Measurements from ENCODE around the gene TAF6.

TAF6 gene

GRCh38 chr7:100106633-100107032 lies 12.5 kb downstream of the TAF6 start:
- Histone ChIP-seq H3K4me3 (ENCODE audit: low read depth in 1 of 2, low read length in 2 of 2) (no peak overlapping the region), H3K27me3 (ENCODE audit: control insufficient read depth in 1 of 2, insufficient read depth in 2 of 2, low read length in 2 of 2) (no peaks in the 10 kb centered on the region), H3K36me3 (ENCODE audit: control insufficient read depth in 1 of 2, insufficient read depth in 2 of 2, low read length in 2 of 2) (peaks cover 9 to 73% of the 10 kb centered on the region in 2 donors), H3K9me3 (ENCODE audit: control insufficient read depth in 1 of 2, low read length in 2 of 2) (no peaks in the 10 kb centered on the region), H3K4me1 (ENCODE audit: control insufficient read depth in 1 of 2, insufficient read depth in 2 of 2, low read length in 2 of 2) (peaks cover 5 to 7% of the 10 kb centered on the region in 2 donors), H3K9ac (ENCODE audit: low read depth in 1 of 2, low read length in 2 of 2) (no peak overlapping the region), H3K27ac (ENCODE audit: low read depth, low read length) (no peak overlapping the region)

- Histone ChIP-seq H3K36me3 (ENCODE audit: control insufficient read depth in 1 of 2, insufficient read depth in 2 of 2, low read length in 2 of 2) (peaks cover 9 to 63% of the 10 kb centered on the region in 2 donors), H3K4me3 (ENCODE audit: low read depth in 1 of 2, low read length in 2 of 2) (no peak overlapping the region), H3K27me3 (ENCODE audit: control insufficient read depth in 1 of 2, insufficient read depth in 2 of 2, low read length in 2 of 2) (no peaks in the 10 kb centered on the region), H3K9ac (ENCODE audit: low read depth in 1 of 2, low read length in 2 of 2) (no peak overlapping the region), H3K4me1 (ENCODE audit: control insufficient read depth in 1 of 2, insufficient read depth in 2 of 2, low read length in 2 of 2) (peaks cover 5 to 7% of the 10 kb centered on the region in 2 donors), H3K27ac (ENCODE audit: low read depth, low read length) (no peak overlapping the region), H3K9me3 (ENCODE audit: control insufficient read depth in 1 of 2, low read length in 2 of 2) (no peaks in the 10 kb centered on the region)
Observed at GRCh38 chr7:100105534-100105933, 13.6 kb downstream of the TAF6 start.

GRCh38 chr7:100102950-100103840 lies 16.0 kb downstream of the TAF6 start:
- Histone ChIP-seq H3K27me3 (ENCODE audit: control insufficient read depth in 1 of 2, insufficient read depth in 2 of 2, low read length in 2 of 2) (no peaks in the 10 kb centered on the region), H3K4me1 (ENCODE audit: control insufficient read depth in 1 of 2, insufficient read depth in 2 of 2, low read length in 2 of 2) (peaks cover 12 to 18% of the 10 kb centered on the region in 2 donors), H3K27ac (ENCODE audit: low read depth, low read length) (no peak overlapping the region), H3K4me3 (ENCODE audit: low read depth in 1 of 2, low read length in 2 of 2) (no peak overlapping the region), H3K36me3 (ENCODE audit: control insufficient read depth in 1 of 2, insufficient read depth in 2 of 2, low read length in 2 of 2) (peaks cover 13 to 60% of the 10 kb centered on the region in 2 donors), H3K9me3 (ENCODE audit: control insufficient read depth in 1 of 2, low read length in 2 of 2) (no peaks in the 10 kb centered on the region), H3K9ac (ENCODE audit: low read depth in 1 of 2, low read length in 2 of 2) (no peak overlapping the region)

- Histone ChIP-seq H3K4me1 (ENCODE audit: control insufficient read depth in 1 of 2, insufficient read depth in 2 of 2, low read length in 2 of 2) (peaks cover 12 to 18% of the 10 kb centered on the region in 2 donors), H3K27me3 (ENCODE audit: control insufficient read depth in 1 of 2, insufficient read depth in 2 of 2, low read length in 2 of 2) (no peaks in the 10 kb centered on the region), H3K27ac (ENCODE audit: low read depth, low read length) (peak within 1 kb of the TSS; percentile 87), H3K4me3 (ENCODE audit: low read depth in 1 of 2, low read length in 2 of 2) (peak within 1 kb of the TSS; percentile 86 to 90), H3K36me3 (ENCODE audit: control insufficient read depth in 1 of 2, insufficient read depth in 2 of 2, low read length in 2 of 2) (peaks cover 27 to 59% of the 10 kb centered on the region in 2 donors), H3K9me3 (ENCODE audit: control insufficient read depth in 1 of 2, low read length in 2 of 2) (no peaks in the 10 kb centered on the region), H3K9ac (ENCODE audit: low read depth in 1 of 2, low read length in 2 of 2) (peak within 1 kb of the TSS; percentile 69 to 77)
Observed at GRCh38 chr7:100101016-100101862, 17.9 kb downstream of the TAF6 start, which contains the start of the genes AP4M1 and MCM7. TSS of gene AP4M1 (plus strand) at chr7:100101643. CDS start at chr7:100101715, 72 bp downstream. TSS of gene MCM7 (minus strand) at chr7:100101397. CDS start at chr7:100101294, 103 bp downstream.

DNA sequence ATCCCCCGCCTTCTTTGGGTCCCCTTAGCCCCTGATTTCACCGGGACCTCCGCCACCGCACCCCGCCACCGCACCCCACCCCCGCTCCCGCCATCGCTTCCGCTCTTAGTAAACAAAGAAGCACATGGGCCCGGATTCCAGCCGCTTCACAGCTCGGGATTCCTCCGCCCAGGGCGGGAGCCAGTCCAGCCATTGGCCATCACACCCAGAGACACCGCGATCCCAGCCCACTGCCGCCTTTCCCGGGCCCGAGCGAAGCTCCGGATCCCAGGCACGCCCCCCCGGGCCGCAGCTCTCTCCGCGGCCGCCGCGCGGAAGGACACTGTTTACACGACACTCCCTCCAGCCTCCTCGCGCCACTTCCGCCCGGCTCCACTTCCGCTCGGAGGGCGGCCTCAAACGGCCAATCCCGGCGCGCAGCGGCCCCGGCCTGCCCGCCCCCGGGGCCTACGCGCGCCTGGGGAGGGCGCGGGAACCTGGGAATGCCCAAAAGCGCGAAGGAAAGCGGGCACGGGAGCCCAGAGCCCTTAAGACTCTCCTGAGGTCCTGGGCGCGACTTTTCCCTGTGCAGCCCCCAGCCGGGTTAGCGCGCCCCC lies 18.6 kb downstream of the TAF6 start:
- peaks cover 12 to 18% of the 10 kb centered on the region in 2 donors for H3K4me1 ChIP-seq (ENCODE audit: control insufficient read depth in 1 of 2, insufficient read depth in 2 of 2, low read length in 2 of 2)
- no peaks in the 10 kb centered on the region for H3K27me3 ChIP-seq (ENCODE audit: control insufficient read depth in 1 of 2, insufficient read depth in 2 of 2, low read length in 2 of 2)
- H3K4me3 ChIP-seq (ENCODE audit: low read depth in 1 of 2, low read length in 2 of 2) = peak overlapping the region; percentile 86 to 90
- H3K9ac ChIP-seq (ENCODE audit: low read depth in 1 of 2, low read length in 2 of 2) = peak overlapping the region; percentile 69 to 77
- H3K27ac ChIP-seq (ENCODE audit: low read depth, low read length) = peak overlapping the region; percentile 87
- H3K36me3 ChIP-seq (ENCODE audit: control insufficient read depth in 1 of 2, insufficient read depth in 2 of 2, low read length in 2 of 2) = peaks cover 30 to 59% of the 10 kb centered on the region in 2 donors
- H3K9me3 ChIP-seq (ENCODE audit: control insufficient read depth in 1 of 2, low read length in 2 of 2) = no peaks in the 10 kb centered on the region

GRCh38 chr7:100099452-100099851 lies 19.7 kb downstream of the TAF6 start:
- Histone ChIP-seq H3K36me3 (ENCODE audit: control insufficient read depth in 1 of 2, insufficient read depth in 2 of 2, low read length in 2 of 2) (peaks cover 37 to 61% of the 10 kb centered on the region in 2 donors), H3K4me1 (ENCODE audit: control insufficient read depth in 1 of 2, insufficient read depth in 2 of 2, low read length in 2 of 2) (peaks cover 12 to 18% of the 10 kb centered on the region in 2 donors), H3K9me3 (ENCODE audit: control insufficient read depth in 1 of 2, low read length in 2 of 2) (no peaks in the 10 kb centered on the region), H3K9ac (ENCODE audit: low read depth in 1 of 2, low read length in 2 of 2) (peak overlapping the region; percentile 64 to 69), H3K4me3 (ENCODE audit: low read depth in 1 of 2, low read length in 2 of 2) (peak overlapping the region; percentile 86 to 90), H3K27ac (ENCODE audit: low read depth, low read length) (no peak overlapping the region), H3K27me3 (ENCODE audit: control insufficient read depth in 1 of 2, insufficient read depth in 2 of 2, low read length in 2 of 2) (no peaks in the 10 kb centered on the region)

DNA sequence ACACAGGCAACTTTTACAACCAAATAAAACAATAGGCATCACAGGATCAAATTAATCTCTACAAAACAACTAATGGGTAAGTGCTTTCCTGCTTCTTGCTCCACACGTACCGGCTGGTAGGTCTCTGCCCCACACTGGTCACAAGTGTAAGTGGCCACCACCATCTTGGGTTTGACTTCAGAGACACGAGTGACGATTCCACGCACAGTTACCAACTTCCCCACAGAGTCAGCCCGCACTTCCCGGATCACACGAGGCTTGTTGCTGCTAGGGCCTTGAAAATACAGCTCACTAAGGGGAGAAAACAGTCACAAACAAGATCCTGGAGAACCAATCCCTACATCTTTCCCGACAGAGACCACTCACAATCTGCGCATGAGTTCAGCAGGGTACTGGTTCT lies 20.2 kb downstream of the TAF6 start:
- no peak overlapping the region for H3K27ac ChIP-seq (ENCODE audit: low read depth, low read length)
- no peak overlapping the region for H3K9ac ChIP-seq (ENCODE audit: low read depth in 1 of 2, low read length in 2 of 2)
- no peak overlapping the region for H3K4me3 ChIP-seq (ENCODE audit: low read depth in 1 of 2, low read length in 2 of 2)
- no peaks in the 10 kb centered on the region for H3K9me3 ChIP-seq (ENCODE audit: control insufficient read depth in 1 of 2, low read length in 2 of 2)
- H3K36me3 ChIP-seq (ENCODE audit: control insufficient read depth in 1 of 2, insufficient read depth in 2 of 2, low read length in 2 of 2) = peaks cover 42 to 64% of the 10 kb centered on the region in 2 donors
- peaks cover 12 to 18% of the 10 kb centered on the region in 2 donors for H3K4me1 ChIP-seq (ENCODE audit: control insufficient read depth in 1 of 2, insufficient read depth in 2 of 2, low read length in 2 of 2)
- no peaks in the 10 kb centered on the region for H3K27me3 ChIP-seq (ENCODE audit: control insufficient read depth in 1 of 2, insufficient read depth in 2 of 2, low read length in 2 of 2)

- Histone ChIP-seq H3K36me3 (ENCODE audit: control insufficient read depth in 1 of 2, insufficient read depth in 2 of 2, low read length in 2 of 2) (peaks cover 70 to 89% of the 10 kb centered on the region in 2 donors), H3K4me1 (ENCODE audit: control insufficient read depth in 1 of 2, insufficient read depth in 2 of 2, low read length in 2 of 2) (peaks cover 7 to 12% of the 10 kb centered on the region in 2 donors), H3K27ac (ENCODE audit: low read depth, low read length) (no peak overlapping the region), H3K9me3 (ENCODE audit: control insufficient read depth in 1 of 2, low read length in 2 of 2) (no peaks in the 10 kb centered on the region), H3K27me3 (ENCODE audit: control insufficient read depth in 1 of 2, insufficient read depth in 2 of 2, low read length in 2 of 2) (no peaks in the 10 kb centered on the region), H3K9ac (ENCODE audit: low read depth in 1 of 2, low read length in 2 of 2) (no peak overlapping the region), H3K4me3 (ENCODE audit: low read depth in 1 of 2, low read length in 2 of 2) (no peak overlapping the region)
Observed at GRCh38 chr7:100095704-100096103, 23.5 kb downstream of the TAF6 start.

DNA sequence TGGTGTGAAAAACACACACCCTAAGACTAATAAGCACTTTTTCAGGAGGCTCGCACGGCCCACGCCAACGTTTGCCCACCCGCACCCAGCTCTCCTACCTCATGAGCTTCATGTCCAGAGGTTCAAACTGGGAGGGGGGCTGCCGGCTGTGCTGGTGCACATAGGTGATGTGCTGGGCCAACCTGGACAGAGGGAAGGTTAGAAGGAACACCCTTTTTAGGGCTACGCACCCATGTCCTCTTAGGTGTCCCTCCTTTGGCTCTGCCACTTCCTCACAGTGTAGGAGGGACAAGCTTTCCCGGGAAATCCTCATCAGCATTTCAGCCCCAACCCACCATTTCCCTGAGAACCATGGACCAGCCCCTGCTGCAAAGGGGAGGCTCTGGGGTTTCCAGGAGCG lies 23.9 kb downstream of the TAF6 start:
- Histone ChIP-seq H3K9ac (ENCODE audit: low read depth in 1 of 2, low read length in 2 of 2) (no peak overlapping the region), H3K9me3 (ENCODE audit: control insufficient read depth in 1 of 2, low read length in 2 of 2) (no peaks in the 10 kb centered on the region), H3K36me3 (ENCODE audit: control insufficient read depth in 1 of 2, insufficient read depth in 2 of 2, low read length in 2 of 2) (peaks cover 74 to 93% of the 10 kb centered on the region in 2 donors), H3K27me3 (ENCODE audit: control insufficient read depth in 1 of 2, insufficient read depth in 2 of 2, low read length in 2 of 2) (no peaks in the 10 kb centered on the region), H3K27ac (ENCODE audit: low read depth, low read length) (no peak overlapping the region), H3K4me1 (ENCODE audit: control insufficient read depth in 1 of 2, insufficient read depth in 2 of 2, low read length in 2 of 2) (peaks cover 7 to 12% of the 10 kb centered on the region in 2 donors), H3K4me3 (ENCODE audit: low read depth in 1 of 2, low read length in 2 of 2) (no peak overlapping the region)

Measured in duodenal mucosa (tissue), 2 donors.